ENCODE measurements around the gene HIRIP3.
A peak's percentile ranks its signal among the peaks of the same experiment; 100 is the strongest.

HIRIP3 gene

GRCh38 chr16:29978081-29978480, 17.3 kb downstream of the HIRIP3 start:
- Histone ChIP-seq H3K4me3 (no peak overlapping the region), H3K27ac (peak overlapping the region in 1 of 2 donors; percentile 94)
- no peak for TF ChIP-seq CTCF (IDR thresholded peaks at IDR 0.05)
- DNase-seq (ENCODE audit: low spot score): no peak

- H3K4me3 ChIP-seq: peak overlapping the region; percentile 89
- DNase-seq (ENCODE audit: low spot score): no peak
- peak overlapping the region; percentile 0 to 94 for H3K27ac ChIP-seq
- TF ChIP-seq CTCF (IDR thresholded peaks at IDR 0.05): no peak
Observed at GRCh38 chr16:29977063-29977825, 18.2 kb downstream of the HIRIP3 start.

GRCh38 chr16:29975811-29976511, 19.5 kb downstream of the HIRIP3 start:
- DNase-seq (ENCODE audit: low spot score): no peak
- Histone ChIP-seq H3K27ac (peak overlapping the region in 1 of 2 donors; percentile 94), H3K4me3 (peak overlapping the region; percentile 89)

GRCh38 chr16:29975134-29975538, 20.3 kb downstream of the HIRIP3 start:
- Histone ChIP-seq H3K27ac (peak overlapping the region in 1 of 2 donors; percentile 94), H3K4me3 (peak overlapping the region; percentile 89)
- DNase-seq (ENCODE audit: low spot score): no peak
- no peak for TF ChIP-seq CTCF (IDR thresholded peaks at IDR 0.05)

More at GRCh38 chr16:29975811-29976511, 19.5 kb downstream of the HIRIP3 start:
- no peak for TF ChIP-seq CTCF (IDR thresholded peaks at IDR 0.05)

- Histone ChIP-seq H3K4me3 (peak overlapping the region; percentile 89), H3K27ac (peak overlapping the region; percentile 93 to 94)
- peak; percentile 77 for DNase-seq (ENCODE audit: low spot score)
- TF ChIP-seq CTCF (IDR thresholded peaks at IDR 0.05): no peak
Observed at GRCh38 chr16:29974291-29975133, 20.9 kb downstream of the HIRIP3 start.

- Histone ChIP-seq H3K4me3 (peak within 1 kb of the TSS; percentile 89), H3K27ac (peak within 1 kb of the TSS; percentile 93 to 94)
- DNase-seq (ENCODE audit: low spot score): peak; percentile 100
- TF ChIP-seq CTCF (IDR thresholded peaks at IDR 0.05): no peak
Observed at GRCh38 chr16:29973384-29974246, 21.8 kb downstream of the HIRIP3 start, which contains the start of gene TAOK2. Gene TAOK2 (plus strand): TSS chr16:29973868. CDS start chr16:29977773, 3,905 bp downstream.
